H1 (cell line): ENCODE results near the gene CLDN9.

Experiments
- ATF2 ChIP-seq: IDR thresholded peaks from 2 replicates; pipeline ENCODE4 v1.6.1; 2012; ENCODE audit warnings: low read length, inconsistent platforms
- CTCF ChIP-seq, 3 experiments: IDR thresholded peaks; 1 replicate in 2 of 3; 2 replicates in 1 of 3; pipeline versions ENCODE4 v1.5.1 to v1.6.1; 2011; ENCODE audit warnings: low read length in 3 of 3, mild to moderate bottlenecking in 3 of 3, inconsistent platforms in 2 of 3, low read depth in 1 of 3, moderate library complexity in 1 of 3; ENCODE audit not compliant: insufficient read depth in 1 of 3; ENCODE audit errors: control extremely low read depth in 1 of 3
- EP300 ChIP-seq, 2 experiments: IDR thresholded peaks; 1 replicate in 1 of 2; 2 replicates in 1 of 2; pipeline ENCODE4 v1.6.1; 2011 to 2012; ENCODE audit warnings: low read depth in 2 of 2, low read length in 2 of 2, mild to moderate bottlenecking in 2 of 2, borderline replicate concordance in 1 of 2, inconsistent platforms in 1 of 2, moderate library complexity in 1 of 2
- JUND ChIP-seq: IDR thresholded peaks from 2 replicates; pipeline ENCODE4 v1.6.1; 2011; ENCODE audit warnings: mild to moderate bottlenecking, improper control_type of control experiment, low read length
- MAX ChIP-seq: IDR thresholded peaks from 2 replicates; pipeline ENCODE4 v1.6.1; 2012; ENCODE audit warnings: inconsistent platforms
- PHF8 ChIP-seq: fragments of 200-600 bp; sonication (generic); conservative IDR thresholded peaks from 2 replicates; pipeline ENCODE4 v1.7.1; 2012; ENCODE audit warnings: low read depth, mild to moderate bottlenecking, inconsistent platforms, low read length, moderate library complexity
- POLR2AphosphoS5 ChIP-seq: IDR thresholded peaks from 2 replicates; pipeline ENCODE4 v1.6.1; 2011; ENCODE audit warnings: low read depth, low read length
- POU5F1 ChIP-seq: IDR thresholded peaks from 2 replicates; pipeline ENCODE4 v1.6.1; 2011; ENCODE audit warnings: low read depth, mild to moderate bottlenecking, low read length, moderate library complexity
- RXRA ChIP-seq: IDR thresholded peaks from 2 replicates; pipeline ENCODE4 v1.6.1; 2011; ENCODE audit warnings: low read depth, mild to moderate bottlenecking, low read length, moderate library complexity; ENCODE audit not compliant: insufficient read depth
- SIN3A ChIP-seq, 2 experiments: IDR thresholded peaks in 1 of 2; conservative IDR thresholded peaks in 1 of 2; 2 replicates each; pipeline ENCODE4 v1.6.1; 2011 to 2012; ENCODE audit warnings: low read length in 2 of 2, improper control_type of control experiment in 1 of 2, low read depth in 1 of 2, mild to moderate bottlenecking in 1 of 2
- SP2 ChIP-seq: IDR thresholded peaks from 2 replicates; pipeline ENCODE4 v1.6.1; 2012; ENCODE audit warnings: mild to moderate bottlenecking, low read length, inconsistent platforms
- TCF12 ChIP-seq: IDR thresholded peaks from 2 replicates; pipeline ENCODE4 v1.6.1; 2011; ENCODE audit warnings: low read depth, mild to moderate bottlenecking, low read length

GRCh38 chr16:2983706-2984136 is 29.0 kb upstream of the CLDN9 start:
- TF ChIP-seq RXRA (no peak), POU5F1 (no peak), EP300 (IDR thresholded peaks at IDR 0.05; ENCODE audit: borderline replicate concordance in 1 of 2, low read depth in 2 of 2, low read length in 2 of 2) (no peak), MAX (peak; percentile 64), POLR2AphosphoS5 (no peak), JUND (no peak), PHF8 (no peak), TCF12 (no peak), ATF2 (no peak), CTCF (IDR thresholded peaks at IDR 0.05; ENCODE audit: control extremely low read depth in 1 of 3, insufficient read depth in 1 of 3, low read depth in 1 of 3, low read length in 3 of 3) (peak; percentile 83 to 87 (median 84)), SIN3A (conservative IDR thresholded peaks at IDR 0.05 in 1 of 2, IDR thresholded peaks at IDR 0.05 in 1 of 2; ENCODE audit: low read depth in 1 of 2, low read length in 2 of 2) (peak in 1 of 2 experiments; percentile 51; a peak in 1 of 4 replicates), SP2 (no peak)
